Measurements from ENCODE around the gene HIVEP3.
"Not testable (repeated sequence)": the region's sequence is repeated elsewhere in the genome, so short reads cannot be mapped to it uniquely, and the experiment has no call there.

The HIVEP3 gene

DNA sequence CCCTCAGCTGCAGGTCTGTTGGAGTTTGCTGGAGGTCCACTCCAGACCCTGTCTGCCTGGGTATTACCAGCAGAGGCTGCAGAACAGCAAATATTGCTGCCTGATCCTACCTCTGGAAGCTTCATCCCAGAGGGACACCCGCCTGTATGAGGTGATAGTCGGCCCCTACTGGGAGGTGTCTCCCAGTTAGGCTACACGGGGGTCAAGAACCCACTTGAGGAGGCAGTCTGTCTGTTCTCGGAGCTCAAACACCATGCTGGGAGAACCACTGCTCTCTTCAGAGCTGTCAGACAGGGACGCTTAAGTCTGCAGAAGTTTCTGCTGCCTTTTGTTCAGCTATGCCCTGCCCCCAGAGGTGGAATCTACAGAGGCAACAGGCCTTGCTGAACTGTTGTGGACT lies 364.0 kb downstream of the HIVEP3 start:
- not testable (repeated sequence) for H3K4me1 ChIP-seq (ENCODE audit: control insufficient read depth, insufficient read depth, low read length, poor library complexity, severe bottlenecking); H3K9me3 ChIP-seq (ENCODE audit: control insufficient read depth, low read length); H3K4me3 ChIP-seq (ENCODE audit: extremely low read depth, insufficient read depth, low read length, poor library complexity, severe bottlenecking); H3K36me3 ChIP-seq (ENCODE audit: control insufficient read depth, insufficient read depth, low read length); H3K27ac ChIP-seq (ENCODE audit: low read depth, low read length, severe bottlenecking)
- 77 to 86% methylated on average over 5 of the region's 5 CpGs for WGBS, 2 experiments (ENCODE audit: insufficient coverage in 2 of 2)

DNA sequence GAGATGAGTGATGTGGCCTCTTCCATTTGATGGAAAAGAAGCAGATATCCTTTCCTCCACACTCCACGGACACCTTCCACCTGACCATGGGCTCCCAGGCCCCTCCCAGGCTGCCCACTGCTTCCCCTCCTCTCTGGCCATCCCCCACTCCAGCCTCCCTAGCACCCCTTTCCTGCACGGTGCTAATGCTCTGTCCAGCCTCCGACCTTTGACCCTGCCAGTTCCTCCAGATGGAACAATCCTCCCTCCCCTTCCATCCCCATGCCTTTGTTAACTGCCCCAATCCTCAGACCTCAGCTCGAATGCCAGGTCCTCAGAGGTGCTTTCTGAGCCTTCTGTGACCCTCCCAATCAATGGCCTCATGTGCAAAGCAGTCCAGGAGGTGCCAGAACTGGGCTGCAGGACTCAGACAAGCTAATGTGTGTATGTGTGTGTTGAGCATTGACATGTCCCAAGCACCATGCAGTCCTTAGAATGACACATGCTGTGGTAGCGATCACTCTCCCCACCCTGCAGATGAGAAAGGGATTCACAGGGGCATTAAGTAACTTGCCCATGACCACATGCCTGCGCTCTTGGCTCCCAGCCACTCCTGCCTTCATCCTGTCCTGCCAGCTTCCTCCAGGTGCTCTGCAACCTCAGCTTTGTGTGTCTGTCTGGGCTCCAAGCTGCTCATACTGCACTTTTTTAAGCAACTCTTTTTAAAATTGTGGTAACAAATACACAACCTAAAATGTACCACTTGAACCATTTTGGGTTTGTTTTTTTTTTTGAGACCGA lies 370.8 kb downstream of the HIVEP3 start:
- Histone ChIP-seq H3K27ac (ENCODE audit: low read depth, low read length, severe bottlenecking) (no peak overlapping the region), H3K9me3 (ENCODE audit: control insufficient read depth, low read length) (no peaks in the 10 kb centered on the region), H3K36me3 (ENCODE audit: control insufficient read depth, insufficient read depth, low read length) (no peaks in the 10 kb centered on the region), H3K4me1 (ENCODE audit: control insufficient read depth, insufficient read depth, low read length, poor library complexity, severe bottlenecking) (peaks cover 1% of the 10 kb centered on the region), H3K4me3 (ENCODE audit: extremely low read depth, insufficient read depth, low read length, poor library complexity, severe bottlenecking) (no peak overlapping the region)
- 84 to 91% methylated on average over 4 to 6 of the region's 7 CpGs for WGBS, 2 experiments (ENCODE audit: insufficient coverage in 2 of 2)

DNA sequence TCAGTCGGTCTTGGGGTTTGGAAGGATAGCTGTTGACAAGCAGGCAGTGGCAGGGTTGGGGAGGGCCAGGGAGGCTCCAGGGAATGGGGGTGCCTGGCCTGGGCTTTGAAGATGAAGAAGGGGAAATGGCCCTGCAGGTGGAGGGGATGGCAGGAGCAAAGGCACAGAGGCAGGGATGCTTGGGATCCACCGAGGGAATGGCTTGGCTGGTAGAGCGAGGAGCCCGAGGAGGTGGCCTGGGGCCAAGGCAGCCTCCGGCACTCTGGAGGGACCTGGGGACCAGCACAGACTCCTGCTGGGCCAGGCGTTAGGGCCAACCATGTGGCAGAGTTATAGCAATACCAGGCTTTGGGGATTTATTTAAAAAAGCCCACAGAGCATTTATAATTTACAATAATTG lies 371.4 kb downstream of the HIVEP3 start:
- no peak overlapping the region for H3K4me3 ChIP-seq (ENCODE audit: extremely low read depth, insufficient read depth, low read length, poor library complexity, severe bottlenecking)
- no peaks in the 10 kb centered on the region for H3K36me3 ChIP-seq (ENCODE audit: control insufficient read depth, insufficient read depth, low read length)
- no peaks in the 10 kb centered on the region for H3K9me3 ChIP-seq (ENCODE audit: control insufficient read depth, low read length)
- H3K27ac ChIP-seq (ENCODE audit: low read depth, low read length, severe bottlenecking) = no peak overlapping the region
- H3K4me1 ChIP-seq (ENCODE audit: control insufficient read depth, insufficient read depth, low read length, poor library complexity, severe bottlenecking) = peaks cover 8% of the 10 kb centered on the region
- 88 to 91% methylated on average over 5 to 6 of the region's 6 CpGs for WGBS, 2 experiments (ENCODE audit: insufficient coverage in 2 of 2)

DNA sequence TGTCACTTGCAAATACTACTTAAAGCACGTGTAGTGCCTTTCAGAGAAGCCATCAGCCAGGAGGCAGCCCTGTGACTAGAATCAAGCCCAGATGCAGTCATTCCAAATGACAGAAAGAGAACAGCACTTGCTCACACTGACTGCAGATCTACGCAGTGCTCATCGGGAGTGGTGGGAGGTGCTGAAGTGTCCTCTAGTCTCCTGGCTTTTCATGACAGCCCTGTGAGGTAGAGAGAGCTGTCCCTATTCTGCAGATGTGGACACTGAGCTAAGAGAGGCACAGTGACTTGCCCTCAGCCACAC lies 371.9 kb downstream of the HIVEP3 start:
- WGBS, 2 experiments (ENCODE audit: insufficient coverage in 2 of 2) = 83 to 86% methylated on average over 1 to 3 of the region's 3 CpGs
- no peaks in the 10 kb centered on the region for H3K36me3 ChIP-seq (ENCODE audit: control insufficient read depth, insufficient read depth, low read length)
- peaks cover 11% of the 10 kb centered on the region for H3K4me1 ChIP-seq (ENCODE audit: control insufficient read depth, insufficient read depth, low read length, poor library complexity, severe bottlenecking)
- H3K4me3 ChIP-seq (ENCODE audit: extremely low read depth, insufficient read depth, low read length, poor library complexity, severe bottlenecking) = no peak overlapping the region
- H3K9me3 ChIP-seq (ENCODE audit: control insufficient read depth, low read length) = no peaks in the 10 kb centered on the region
- no peak overlapping the region for H3K27ac ChIP-seq (ENCODE audit: low read depth, low read length, severe bottlenecking)

DNA sequence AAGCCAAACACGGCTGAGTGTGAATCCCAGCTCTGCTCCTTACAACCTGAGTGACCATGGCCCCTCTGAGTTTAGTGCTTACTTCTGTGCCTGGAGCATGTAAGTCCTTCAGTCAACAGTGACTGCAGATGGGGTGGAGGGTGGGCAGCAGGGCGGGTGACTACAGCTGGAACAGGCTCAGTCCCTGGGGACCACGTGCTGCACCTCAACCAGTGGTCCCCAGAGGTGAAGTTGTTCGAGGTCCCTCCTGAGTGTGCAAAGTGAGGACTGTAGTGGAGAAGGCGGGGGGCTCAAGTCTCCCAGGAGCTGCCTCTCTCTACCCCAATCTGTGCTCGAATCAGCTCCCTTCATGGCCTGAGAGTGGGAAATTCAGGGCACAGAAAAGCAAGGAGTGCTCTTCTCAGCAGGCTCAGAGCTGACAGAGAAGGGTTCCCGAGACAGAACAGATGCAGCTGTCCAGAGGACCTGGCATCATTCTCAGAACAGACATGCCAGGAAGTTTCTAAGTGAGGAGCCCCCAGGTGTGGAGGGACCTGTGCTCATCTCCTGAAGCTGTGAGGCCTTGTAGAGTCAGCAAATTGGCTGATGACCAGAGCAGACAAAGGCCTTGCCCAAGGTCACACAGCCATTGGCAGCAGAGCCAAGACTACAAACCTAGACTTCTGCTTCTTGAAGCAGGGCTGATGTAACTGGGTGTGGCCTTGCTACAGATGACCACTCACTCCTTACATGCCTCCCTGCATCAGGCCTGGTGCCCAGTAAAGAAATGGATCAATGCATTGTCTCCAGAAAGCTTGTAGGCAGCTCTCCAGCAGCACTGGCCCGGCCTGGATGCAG lies 372.5 kb downstream of the HIVEP3 start:
- 88 to 93% methylated on average over 7 to 8 of the region's 8 CpGs for WGBS, 2 experiments (ENCODE audit: insufficient coverage in 2 of 2)
- Histone ChIP-seq H3K4me1 (ENCODE audit: control insufficient read depth, insufficient read depth, low read length, poor library complexity, severe bottlenecking) (peaks cover 11% of the 10 kb centered on the region), H3K27ac (ENCODE audit: low read depth, low read length, severe bottlenecking) (no peak overlapping the region), H3K4me3 (ENCODE audit: extremely low read depth, insufficient read depth, low read length, poor library complexity, severe bottlenecking) (no peak overlapping the region), H3K36me3 (ENCODE audit: control insufficient read depth, insufficient read depth, low read length) (no peaks in the 10 kb centered on the region), H3K9me3 (ENCODE audit: control insufficient read depth, low read length) (no peaks in the 10 kb centered on the region)

DNA sequence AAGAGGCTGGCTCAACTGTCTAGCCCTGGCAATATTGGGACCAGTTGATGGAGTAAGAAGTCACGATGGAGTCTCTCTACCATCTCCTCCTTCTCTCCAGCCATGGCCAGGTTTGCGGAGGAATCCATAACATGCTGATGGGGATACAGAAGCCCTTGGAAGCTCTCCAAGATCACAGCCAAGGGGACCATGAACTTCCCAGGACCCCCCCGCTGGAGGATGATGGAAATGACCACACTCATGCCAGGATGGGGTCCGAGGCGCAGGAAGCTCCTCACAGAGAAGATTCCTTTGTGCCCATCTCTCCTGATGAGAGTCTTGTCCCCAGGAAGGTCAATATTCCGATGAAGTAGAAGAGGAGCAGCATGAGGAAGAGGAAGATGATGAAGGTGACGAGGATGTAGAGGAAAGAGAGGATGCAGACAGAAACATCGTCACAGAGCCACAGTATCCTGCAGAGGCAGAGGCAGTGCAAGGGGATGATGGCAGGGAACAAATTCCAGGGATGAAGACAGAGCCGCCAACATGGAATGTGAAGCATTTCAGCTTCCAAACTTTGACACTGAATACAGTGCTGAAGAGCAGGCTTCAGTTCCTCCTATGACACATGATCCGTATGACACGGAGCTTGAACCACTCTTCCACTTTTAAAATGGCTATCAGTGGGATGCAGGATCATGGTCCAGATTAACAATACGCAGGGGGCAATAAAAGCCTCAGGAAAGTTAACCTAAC lies 376.4 kb downstream of the HIVEP3 start:
- Histone ChIP-seq H3K9me3 (ENCODE audit: control insufficient read depth, low read length) (no peaks in the 10 kb centered on the region), H3K36me3 (ENCODE audit: control insufficient read depth, insufficient read depth, low read length) (no peaks in the 10 kb centered on the region), H3K27ac (ENCODE audit: low read depth, low read length, severe bottlenecking) (no peak overlapping the region), H3K4me3 (ENCODE audit: extremely low read depth, insufficient read depth, low read length, poor library complexity, severe bottlenecking) (no peak overlapping the region), H3K4me1 (ENCODE audit: control insufficient read depth, insufficient read depth, low read length, poor library complexity, severe bottlenecking) (peaks cover 11% of the 10 kb centered on the region)
- WGBS, 2 experiments (ENCODE audit: insufficient coverage in 2 of 2) = 83 to 86% methylated on average over 10 to 11 of the region's 12 CpGs

DNA sequence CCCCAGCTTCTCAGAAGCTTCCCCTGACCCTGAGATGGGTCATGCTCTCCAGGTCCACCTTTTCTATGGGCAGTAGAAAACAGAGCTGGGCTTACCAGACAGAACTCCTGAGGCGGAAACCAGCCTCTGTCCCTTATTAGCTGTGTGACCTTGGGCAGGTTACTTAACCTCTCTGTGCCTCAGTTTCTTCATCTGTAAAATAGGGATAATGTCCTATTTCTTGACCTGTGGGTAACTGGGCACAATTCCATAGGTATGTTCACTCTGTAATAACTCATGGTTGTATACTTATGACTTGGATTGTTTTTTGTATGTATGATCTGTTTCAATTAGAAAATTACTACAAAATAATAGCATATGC lies 377.1 kb downstream of the HIVEP3 start:
- Histone ChIP-seq H3K4me3 (ENCODE audit: extremely low read depth, insufficient read depth, low read length, poor library complexity, severe bottlenecking) (no peak overlapping the region), H3K36me3 (ENCODE audit: control insufficient read depth, insufficient read depth, low read length) (no peaks in the 10 kb centered on the region), H3K27ac (ENCODE audit: low read depth, low read length, severe bottlenecking) (no peak overlapping the region), H3K4me1 (ENCODE audit: control insufficient read depth, insufficient read depth, low read length, poor library complexity, severe bottlenecking) (peaks cover 11% of the 10 kb centered on the region), H3K9me3 (ENCODE audit: control insufficient read depth, low read length) (no peaks in the 10 kb centered on the region)
- WGBS, 2 experiments (ENCODE audit: insufficient coverage in 2 of 2) = 100% methylated on average over 1 of the region's 1 CpG; no CpG with 5 or more reads in 1 of the 2 experiments

DNA sequence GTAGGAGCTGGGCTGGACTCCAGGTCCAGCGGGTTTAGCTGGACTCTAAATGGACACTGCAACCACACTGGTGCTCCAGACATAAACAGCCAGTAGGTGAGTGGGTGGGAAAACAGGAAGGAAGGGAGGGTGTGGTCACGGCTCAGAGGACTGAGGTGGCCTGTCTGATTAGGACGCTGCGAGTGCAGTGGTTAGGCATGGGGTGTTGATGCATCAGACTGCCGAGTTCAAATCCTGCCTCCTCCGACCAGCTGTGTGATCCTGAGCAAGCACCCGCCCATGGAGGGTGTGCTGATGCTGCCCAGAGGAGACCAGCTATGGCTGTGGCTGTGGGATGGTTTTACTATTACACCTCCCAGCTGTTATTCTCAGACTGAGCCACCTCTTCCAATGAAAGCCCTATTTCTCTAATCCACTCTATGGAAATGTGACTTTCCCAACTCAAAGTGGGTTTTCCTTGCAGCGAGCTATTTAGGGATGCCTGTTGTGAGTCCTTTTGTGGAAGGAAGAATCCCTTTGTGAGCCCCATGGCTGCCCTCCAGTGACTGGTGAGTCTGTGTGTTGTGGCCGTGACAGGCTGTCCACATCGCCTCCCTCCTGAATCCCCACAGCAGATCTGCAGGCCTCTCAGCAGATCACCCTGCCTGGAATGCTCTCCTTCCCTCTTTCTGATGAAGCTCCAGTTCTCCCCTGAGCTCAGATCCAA lies 377.7 kb downstream of the HIVEP3 start:
- Histone ChIP-seq H3K36me3 (ENCODE audit: control insufficient read depth, insufficient read depth, low read length) (no peaks in the 10 kb centered on the region), H3K4me1 (ENCODE audit: control insufficient read depth, insufficient read depth, low read length, poor library complexity, severe bottlenecking) (peaks cover 11% of the 10 kb centered on the region), H3K4me3 (ENCODE audit: extremely low read depth, insufficient read depth, low read length, poor library complexity, severe bottlenecking) (no peak overlapping the region), H3K9me3 (ENCODE audit: control insufficient read depth, low read length) (no peaks in the 10 kb centered on the region), H3K27ac (ENCODE audit: low read depth, low read length, severe bottlenecking) (no peak overlapping the region)
- WGBS, 2 experiments (ENCODE audit: insufficient coverage in 2 of 2) = 72 to 79% methylated on average over 9 of the region's 10 CpGs

DNA sequence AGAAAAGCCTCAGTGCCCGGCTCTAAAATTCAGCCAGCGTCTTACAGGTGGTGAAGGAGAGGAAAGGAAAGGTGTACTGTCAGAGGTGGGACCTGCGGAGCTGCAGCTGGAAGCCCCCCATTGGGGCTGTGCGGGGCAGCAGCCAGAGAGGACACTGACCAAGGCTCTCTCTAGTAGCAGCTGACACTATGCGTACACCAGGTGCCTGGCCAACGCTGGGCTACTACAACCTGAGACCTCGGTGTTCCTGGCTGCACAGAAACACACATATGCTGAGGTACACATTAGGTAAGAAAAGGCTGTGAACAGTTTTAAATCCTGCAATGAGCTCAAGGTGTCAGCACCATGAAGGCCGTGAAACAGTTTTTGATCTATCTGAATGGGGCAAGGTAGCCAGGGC lies 378.7 kb downstream of the HIVEP3 start:
- Histone ChIP-seq H3K4me1 (ENCODE audit: control insufficient read depth, insufficient read depth, low read length, poor library complexity, severe bottlenecking) (peaks cover 11% of the 10 kb centered on the region), H3K4me3 (ENCODE audit: extremely low read depth, insufficient read depth, low read length, poor library complexity, severe bottlenecking) (no peak overlapping the region), H3K36me3 (ENCODE audit: control insufficient read depth, insufficient read depth, low read length) (no peaks in the 10 kb centered on the region), H3K9me3 (ENCODE audit: control insufficient read depth, low read length) (no peaks in the 10 kb centered on the region), H3K27ac (ENCODE audit: low read depth, low read length, severe bottlenecking) (no peak overlapping the region)
- 90 to 94% methylated on average over 8 of the region's 8 CpGs for WGBS, 2 experiments (ENCODE audit: insufficient coverage in 2 of 2)

DNA sequence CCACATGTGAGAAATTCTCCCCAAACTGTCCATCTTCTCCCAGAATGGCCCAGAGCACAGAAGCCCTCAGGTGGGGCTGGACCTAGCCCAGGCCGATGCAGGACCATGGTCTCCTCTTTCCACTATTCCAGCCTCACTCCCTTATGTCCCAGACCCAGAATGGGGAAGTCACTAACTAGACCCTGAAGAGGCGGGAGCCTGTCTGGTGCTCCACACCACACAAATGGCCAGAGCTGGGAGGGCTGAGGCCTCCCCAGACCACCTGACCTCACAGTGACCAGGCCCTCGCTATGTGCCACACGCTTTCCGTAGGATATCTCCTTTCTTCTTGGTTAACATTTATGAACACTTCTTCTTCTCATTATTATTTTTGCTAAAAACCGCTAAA lies 379.3 kb downstream of the HIVEP3 start:
- H3K27ac ChIP-seq (ENCODE audit: low read depth, low read length, severe bottlenecking) = no peak overlapping the region
- WGBS, 2 experiments (ENCODE audit: insufficient coverage in 2 of 2) = 90 to 93% methylated on average over 3 to 5 of the region's 6 CpGs
- no peaks in the 10 kb centered on the region for H3K9me3 ChIP-seq (ENCODE audit: control insufficient read depth, low read length)
- H3K4me3 ChIP-seq (ENCODE audit: extremely low read depth, insufficient read depth, low read length, poor library complexity, severe bottlenecking) = no peak overlapping the region
- H3K4me1 ChIP-seq (ENCODE audit: control insufficient read depth, insufficient read depth, low read length, poor library complexity, severe bottlenecking) = peaks cover 11% of the 10 kb centered on the region
- H3K36me3 ChIP-seq (ENCODE audit: control insufficient read depth, insufficient read depth, low read length) = no peaks in the 10 kb centered on the region
